Measurements from ENCODE around the gene AZI2. TPM values are rescaled to one million over a fixed set of nuclear protein-coding genes. Genes with fewer than 3 reads are reported as not detected.
A peak's percentile ranks its signal among the peaks of the same experiment; 100 is the strongest.

The AZI2 gene
- total RNA-seq, 1 donor from 2014 or later = 84.6 TPM

GRCh38 chr3:28300345-28300962 lies 48.2 kb downstream of the AZI2 start:
- intact Hi-C loops (cut with DNase I) = no loop called here

DNA sequence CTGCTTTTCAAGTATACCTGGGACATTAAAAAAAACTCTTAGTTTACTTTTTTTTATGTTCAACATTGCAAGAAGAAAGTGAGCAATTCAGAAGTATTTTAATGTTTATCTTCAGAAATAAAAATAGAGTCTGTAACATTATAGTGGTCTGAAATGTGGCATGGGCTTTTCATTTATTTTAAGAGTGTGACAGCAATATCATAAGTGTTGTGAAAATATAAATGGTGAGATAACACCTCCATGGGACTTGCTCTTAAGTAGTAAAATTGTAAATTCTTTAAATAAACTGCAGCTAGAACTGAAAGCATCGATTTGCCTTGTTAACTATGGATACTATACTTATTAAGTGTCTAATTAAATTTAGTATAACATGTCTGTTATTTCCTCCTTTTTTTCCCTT lies 48.9 kb downstream of the AZI2 start:
- H3K36me3 ChIP-seq = no peaks in the 10 kb centered on the region
- ATAC-seq (no peak), DNase-seq (no peak)
- no peaks in the 10 kb centered on the region for H3K9me3 ChIP-seq
- H3K4me1 ChIP-seq = peaks cover 4% of the 10 kb centered on the region
- TF ChIP-seq, protein P1, sequence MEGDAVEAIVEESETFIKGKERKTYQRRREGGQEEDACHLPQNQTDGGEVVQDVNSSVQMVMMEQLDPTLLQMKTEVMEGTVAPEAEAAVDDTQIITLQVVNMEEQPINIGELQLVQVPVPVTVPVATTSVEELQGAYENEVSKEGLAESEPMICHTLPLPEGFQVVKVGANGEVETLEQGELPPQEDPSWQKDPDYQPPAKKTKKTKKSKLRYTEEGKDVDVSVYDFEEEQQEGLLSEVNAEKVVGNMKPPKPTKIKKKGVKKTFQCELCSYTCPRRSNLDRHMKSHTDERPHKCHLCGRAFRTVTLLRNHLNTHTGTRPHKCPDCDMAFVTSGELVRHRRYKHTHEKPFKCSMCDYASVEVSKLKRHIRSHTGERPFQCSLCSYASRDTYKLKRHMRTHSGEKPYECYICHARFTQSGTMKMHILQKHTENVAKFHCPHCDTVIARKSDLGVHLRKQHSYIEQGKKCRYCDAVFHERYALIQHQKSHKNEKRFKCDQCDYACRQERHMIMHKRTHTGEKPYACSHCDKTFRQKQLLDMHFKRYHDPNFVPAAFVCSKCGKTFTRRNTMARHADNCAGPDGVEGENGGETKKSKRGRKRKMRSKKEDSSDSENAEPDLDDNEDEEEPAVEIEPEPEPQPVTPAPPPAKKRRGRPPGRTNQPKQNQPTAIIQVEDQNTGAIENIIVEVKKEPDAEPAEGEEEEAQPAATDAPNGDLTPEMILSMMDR (IDR thresholded peaks at IDR 0.05) = no peak
- no peak overlapping the region for H3K27ac ChIP-seq
- no peaks in the 10 kb centered on the region for H3K27me3 ChIP-seq
- H3K4me3 ChIP-seq = no peak overlapping the region
- intact Hi-C loops (cut with DNase I) = no loop called here

More at GRCh38 chr3:28300345-28300962, 48.2 kb downstream of the AZI2 start:
- no peak overlapping the region for H3K27ac ChIP-seq
- TF ChIP-seq, protein P1 (IDR thresholded peaks at IDR 0.05) = no peak
- H3K27me3 ChIP-seq = no peaks in the 10 kb centered on the region
- DNase-seq (no peak), ATAC-seq (no peak)
- H3K36me3 ChIP-seq = no peaks in the 10 kb centered on the region
- no peaks in the 10 kb centered on the region for H3K9me3 ChIP-seq
- H3K4me1 ChIP-seq = peaks cover 3% of the 10 kb centered on the region
- H3K4me3 ChIP-seq = no peak overlapping the region

DNA sequence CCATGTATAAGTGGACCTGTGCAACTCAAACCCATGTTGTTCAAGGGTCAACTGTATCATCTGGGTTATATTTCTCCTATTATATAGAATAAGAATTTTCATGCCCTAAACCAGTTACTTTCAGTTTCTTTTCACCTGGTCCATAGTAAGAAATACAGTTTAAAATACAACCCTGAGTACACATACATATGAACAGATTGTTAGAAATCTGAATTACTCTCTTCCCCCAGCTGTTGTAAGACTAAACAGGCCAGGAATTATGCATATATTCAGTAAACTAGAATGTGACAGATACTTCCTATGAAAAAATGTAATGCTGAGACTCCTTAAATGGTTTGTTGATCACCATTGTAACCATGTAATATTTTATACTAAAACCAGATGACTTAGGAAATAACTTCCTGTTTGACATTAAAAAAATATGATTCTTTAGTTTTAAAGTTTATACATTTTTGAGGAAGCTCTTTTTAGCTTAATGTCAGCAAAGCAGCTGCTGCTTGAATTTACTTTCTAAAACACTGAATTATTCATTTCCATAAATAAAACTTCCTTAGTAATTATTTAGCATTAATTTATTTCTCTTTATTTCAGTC lies 52.6 kb downstream of the AZI2 start:
- intact Hi-C loops (cut with DNase I) = no loop called here
- DNase-seq (no peak), ATAC-seq (no peak)
- H3K9me3 ChIP-seq = no peaks in the 10 kb centered on the region
- H3K27ac ChIP-seq = no peak overlapping the region
- no peaks in the 10 kb centered on the region for H3K27me3 ChIP-seq
- peak overlapping the region; percentile 1 for H3K4me3 ChIP-seq
- TF ChIP-seq, protein P1 (IDR thresholded peaks at IDR 0.05) = no peak
- peaks cover 4% of the 10 kb centered on the region for H3K4me1 ChIP-seq
- H3K36me3 ChIP-seq = no peaks in the 10 kb centered on the region

DNA sequence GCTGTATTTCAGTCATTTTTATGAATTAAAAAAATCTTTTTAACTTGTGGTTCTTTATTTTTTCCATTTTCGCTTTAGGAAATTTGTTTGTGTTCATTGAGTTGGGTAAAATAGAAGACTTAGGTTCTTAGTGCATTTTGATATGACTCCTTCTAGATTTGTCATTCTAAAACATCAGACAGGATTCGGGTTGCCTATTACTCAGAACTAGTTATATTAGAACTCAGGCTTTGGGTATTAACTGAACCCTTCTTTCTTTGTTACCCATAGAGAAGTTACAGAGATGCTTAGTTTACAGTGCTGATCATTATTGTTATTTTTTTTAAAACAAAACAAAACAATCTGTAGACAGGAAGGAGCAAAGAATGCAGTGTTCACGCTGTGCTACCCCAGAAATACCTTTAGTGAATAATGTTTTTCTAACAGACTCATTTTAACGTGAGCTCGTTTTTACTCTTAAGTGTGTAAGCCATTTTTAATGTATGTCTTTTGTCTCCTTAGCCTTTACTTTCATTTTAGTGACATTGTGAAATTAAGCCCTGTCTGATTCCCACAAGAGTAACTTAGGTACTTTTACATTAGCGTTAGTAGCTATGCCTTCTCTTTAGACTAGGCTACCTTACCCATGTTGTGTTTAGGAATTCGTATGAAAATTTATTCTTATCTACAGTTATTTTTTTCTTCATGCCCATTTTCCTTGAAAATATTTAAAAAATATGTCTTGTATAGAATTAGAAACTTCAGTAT lies 53.8 kb downstream of the AZI2 start:
- no peaks in the 10 kb centered on the region for H3K9me3 ChIP-seq
- ATAC-seq (no peak), DNase-seq (no peak)
- TF ChIP-seq, protein P1 (IDR thresholded peaks at IDR 0.05) = no peak
- no peaks in the 10 kb centered on the region for H3K36me3 ChIP-seq
- peak overlapping the region; percentile 1 for H3K4me3 ChIP-seq
- peaks cover 4% of the 10 kb centered on the region for H3K4me1 ChIP-seq
- no peaks in the 10 kb centered on the region for H3K27me3 ChIP-seq
- intact Hi-C loops (cut with DNase I) = no loop called here
- no peak overlapping the region for H3K27ac ChIP-seq

DNA sequence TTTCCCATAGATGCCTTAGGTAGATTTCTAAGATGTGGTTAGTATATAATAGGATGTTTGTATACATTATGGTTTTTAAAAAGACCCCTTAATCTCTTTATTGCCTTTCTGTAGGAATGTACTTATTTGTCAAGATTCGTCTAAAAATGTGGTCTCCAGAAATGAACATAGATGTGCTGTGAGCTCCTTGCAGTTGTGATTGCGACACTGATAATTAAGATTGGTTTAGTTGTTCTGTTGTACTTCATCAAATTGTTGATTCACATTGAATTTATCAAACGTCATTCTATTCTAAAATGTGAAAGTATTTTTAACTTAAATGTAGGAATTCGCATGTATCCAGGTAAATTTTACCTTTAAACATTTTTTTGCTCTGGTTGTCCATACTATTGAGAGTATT lies 56.0 kb downstream of the AZI2 start:
- no peaks in the 10 kb centered on the region for H3K9me3 ChIP-seq
- no peak for DNase-seq
- TF ChIP-seq, protein P1 (IDR thresholded peaks at IDR 0.05) = no peak
- no peak for ATAC-seq
- H3K27ac ChIP-seq = no peak overlapping the region
- intact Hi-C loops (cut with DNase I) = no loop called here
- peaks cover 4% of the 10 kb centered on the region for H3K4me1 ChIP-seq
- no peaks in the 10 kb centered on the region for H3K36me3 ChIP-seq
- no peak overlapping the region for H3K4me3 ChIP-seq
- no peaks in the 10 kb centered on the region for H3K27me3 ChIP-seq
